Mesendoderm (in vitro differentiated cells): ENCODE results near the gene EIF6.
"Not testable (repeated sequence)": the region's sequence is repeated elsewhere in the genome, so short reads cannot be mapped to it uniquely, and the experiment has no call there.

Experiments used
- DNase-seq: peaks from one replicate; pipeline ENCODE4 v3.0.0; 2013
- H2AK5ac ChIP-seq: 2 replicates; pipeline ENCODE4 v1.6.1; 2013; ENCODE audit warnings: low read length, inconsistent platforms
- H2BK120ac ChIP-seq: 2 replicates; pipeline ENCODE4 v1.6.1; 2013; ENCODE audit warnings: low read depth, mild to moderate bottlenecking, low read length, moderate library complexity, mixed read lengths
- H2BK15ac ChIP-seq: replicated peaks from 2 replicates; pipeline ENCODE4 v1.6.1; 2013; ENCODE audit warnings: low read depth, mild to moderate bottlenecking, moderate library complexity
- H2BK5ac ChIP-seq: 2 replicates; pipeline ENCODE4 v1.6.1; 2013; ENCODE audit warnings: low read length, inconsistent platforms
- H3K18ac ChIP-seq: 2 replicates; pipeline ENCODE4 v1.6.1; 2013; ENCODE audit warnings: mild to moderate bottlenecking, low read length, mixed read lengths
- H3K23ac ChIP-seq: one replicate; pipeline ENCODE4 v1.6.1; 2013; ENCODE audit warnings: low read length
- H3K27ac ChIP-seq: 2 replicates; pipeline ENCODE4 v1.5.1; 2013; ENCODE audit warnings: low read depth, mild to moderate bottlenecking, inconsistent platforms, low read length, moderate library complexity
- H3K27me3 ChIP-seq: 2 replicates; pipeline ENCODE4 v1.6.1; 2013; ENCODE audit warnings: low read length, control low read depth, mild to moderate bottlenecking, inconsistent platforms; ENCODE audit not compliant: insufficient read depth, poor library complexity
- H3K36me3 ChIP-seq: 2 replicates; pipeline ENCODE4 v1.6.1; 2013; ENCODE audit warnings: low read length, inconsistent platforms; ENCODE audit not compliant: control insufficient read depth, insufficient read depth
- H3K4ac ChIP-seq: one replicate; pipeline ENCODE4 v1.6.1; 2013; ENCODE audit warnings: low read depth, mild to moderate bottlenecking, low read length, moderate library complexity
- H3K4me1 ChIP-seq: 2 replicates; pipeline ENCODE4 v1.6.1; 2013; ENCODE audit warnings: low read depth, low read length, inconsistent platforms; ENCODE audit not compliant: control insufficient read depth
- H3K4me2 ChIP-seq: 2 replicates; pipeline ENCODE4 v1.6.1; 2013; ENCODE audit warnings: low read length
- H3K4me3 ChIP-seq: 2 replicates; pipeline ENCODE4 v1.5.1; 2013; ENCODE audit warnings: mild to moderate bottlenecking, low read length
- H3K56ac ChIP-seq: one replicate; pipeline ENCODE4 v1.6.1; 2013; ENCODE audit warnings: low read length
- H3K79me1 ChIP-seq: 2 replicates; pipeline ENCODE4 v1.6.1; 2013; ENCODE audit warnings: low read length, inconsistent platforms
- H3K79me2 ChIP-seq: 2 replicates; pipeline ENCODE4 v1.6.1; 2013; ENCODE audit warnings: mild to moderate bottlenecking, low read length; ENCODE audit not compliant: control insufficient read depth, insufficient read depth
- H3K9ac ChIP-seq: 2 replicates; pipeline ENCODE4 v1.6.1; 2013; ENCODE audit warnings: low read length, inconsistent platforms
- H4K5ac ChIP-seq: one replicate; pipeline ENCODE4 v1.6.1; 2013; ENCODE audit warnings: low read length
- H4K8ac ChIP-seq: one replicate; pipeline ENCODE4 v1.6.1; 2013; ENCODE audit warnings: low read depth, mild to moderate bottlenecking, control low read depth, low read length, moderate library complexity
- WGBS: extraction: QIAGEN DNeasy Blood & Tissue Kit; methylation state at CpG from one replicate; pipeline ENCODE4 v1.1.7; 2013; ENCODE audit warnings: low lambda C conversion rate, missing lambda C conversion rate; ENCODE audit not compliant: insufficient coverage; ENCODE audit errors: extremely low coverage; 5-methylcytosine and 5-hydroxymethylcytosine counted together

EIF6 gene

GRCh38 chr20:35253010-35253409 lies 31.6 kb downstream of the EIF6 start:
- H3K4me3 ChIP-seq, result no peak overlapping the region
- H3K4me1 ChIP-seq, result no peaks in the 10 kb centered on the region

GRCh38 chr20:35252598-35252997 lies 32.0 kb downstream of the EIF6 start:
- H3K9ac ChIP-seq, H2BK5ac ChIP-seq: not testable (repeated sequence)
- no CpG with 5 or more reads among the region's 2 CpGs for WGBS

More at GRCh38 chr20:35253010-35253409, 31.6 kb downstream of the EIF6 start:
- Histone ChIP-seq H2BK15ac (no peak overlapping the region), H3K56ac (no peak overlapping the region), H3K27ac (no peak overlapping the region), H2AK5ac (no peak overlapping the region), H3K18ac (no peak overlapping the region), H3K79me2 (no peaks in the 10 kb centered on the region), H3K9ac (no peak overlapping the region), H3K79me1 (no peaks in the 10 kb centered on the region), H3K23ac (no peak overlapping the region), H4K8ac (no peak overlapping the region), H3K36me3 (no peaks in the 10 kb centered on the region), H2BK120ac (no peak overlapping the region), H4K5ac (no peak overlapping the region), H3K4ac (no peak overlapping the region), H3K27me3 (no peaks in the 10 kb centered on the region), H2BK5ac (no peak overlapping the region), H3K4me2 (no peak overlapping the region)
- WGBS, result no CpG with 5 or more reads among the region's 3 CpGs
- no peak for DNase-seq

GRCh38 chr20:35252037-35252461 lies 32.5 kb downstream of the EIF6 start:
- H2BK5ac ChIP-seq, result no peak overlapping the region
- H2AK5ac ChIP-seq, result no peak overlapping the region
- H3K4me1 ChIP-seq, result no peaks in the 10 kb centered on the region
- no peaks in the 10 kb centered on the region for H3K79me1 ChIP-seq
- no peaks in the 10 kb centered on the region for H3K36me3 ChIP-seq
- no peak overlapping the region for H3K23ac ChIP-seq
- no peak overlapping the region for H3K56ac ChIP-seq
- WGBS, result no CpG with 5 or more reads among the region's 2 CpGs
- H3K4me2 ChIP-seq, result no peak overlapping the region
- no peak overlapping the region for H3K4me3 ChIP-seq
- H4K5ac ChIP-seq, result no peak overlapping the region
- H3K4ac ChIP-seq, result no peak overlapping the region
- H3K27me3 ChIP-seq, result no peaks in the 10 kb centered on the region
- no peak overlapping the region for H3K18ac ChIP-seq
- no peaks in the 10 kb centered on the region for H3K79me2 ChIP-seq
- H3K9ac ChIP-seq, result no peak overlapping the region
- DNase-seq, result no peak
- H2BK15ac ChIP-seq, result no peak overlapping the region
- no peak overlapping the region for H4K8ac ChIP-seq
- no peak overlapping the region for H3K27ac ChIP-seq
- no peak overlapping the region for H2BK120ac ChIP-seq

More at GRCh38 chr20:35252598-35252997, 32.0 kb downstream of the EIF6 start:
- H3K4me2 ChIP-seq, H3K4ac ChIP-seq, H4K5ac ChIP-seq, DNase-seq, H3K18ac ChIP-seq, H3K4me3 ChIP-seq, H2AK5ac ChIP-seq, H3K27ac ChIP-seq, H3K56ac ChIP-seq, H3K23ac ChIP-seq, H2BK120ac ChIP-seq, H4K8ac ChIP-seq, H3K79me1 ChIP-seq, H3K79me2 ChIP-seq, H3K27me3 ChIP-seq, H3K4me1 ChIP-seq, H2BK15ac ChIP-seq, H3K36me3 ChIP-seq: not testable (repeated sequence)

GRCh38 chr20:35251613-35251940 lies 33.0 kb downstream of the EIF6 start:
- Histone ChIP-seq H2BK120ac (no peak overlapping the region), H4K5ac (no peak overlapping the region), H2BK15ac (no peak overlapping the region), H2BK5ac (no peak overlapping the region), H3K4me3 (no peak overlapping the region), H3K4ac (no peak overlapping the region), H3K36me3 (no peaks in the 10 kb centered on the region), H3K18ac (no peak overlapping the region), H3K23ac (no peak overlapping the region), H3K9ac (no peak overlapping the region), H3K4me2 (no peak overlapping the region), H3K79me2 (no peaks in the 10 kb centered on the region), H3K27me3 (no peaks in the 10 kb centered on the region), H4K8ac (no peak overlapping the region), H3K27ac (no peak overlapping the region), H3K56ac (no peak overlapping the region), H3K4me1 (no peaks in the 10 kb centered on the region), H3K79me1 (no peaks in the 10 kb centered on the region), H2AK5ac (no peak overlapping the region)
- DNase-seq, result no peak
- WGBS, result no CpG with 5 or more reads among the region's 2 CpGs

- Histone ChIP-seq H3K4me2 (no peak overlapping the region), H3K4ac (no peak overlapping the region), H4K5ac (no peak overlapping the region), H3K27me3 (no peaks in the 10 kb centered on the region), H3K9ac (no peak overlapping the region), H2BK15ac (no peak overlapping the region), H3K79me1 (no peaks in the 10 kb centered on the region), H3K18ac (no peak overlapping the region), H2AK5ac (no peak overlapping the region), H3K23ac (no peak overlapping the region), H3K79me2 (no peaks in the 10 kb centered on the region), H3K36me3 (no peaks in the 10 kb centered on the region), H3K56ac (no peak overlapping the region), H2BK120ac (no peak overlapping the region), H2BK5ac (no peak overlapping the region), H3K4me1 (no peaks in the 10 kb centered on the region), H3K4me3 (no peak overlapping the region), H3K27ac (no peak overlapping the region), H4K8ac (no peak overlapping the region)
- no CpG with 5 or more reads among the region's 9 CpGs for WGBS
- no peak for DNase-seq
Measured at GRCh38 chr20:35248641-35249475, 35.7 kb downstream of the EIF6 start.

- no peak for DNase-seq
- no peak overlapping the region for H3K4ac ChIP-seq
- no CpG with 5 or more reads among the region's 12 CpGs for WGBS
Measured at GRCh38 chr20:35246723-35247122, 37.8 kb downstream of the EIF6 start.

More at GRCh38 chr20:35246723-35247122, 37.8 kb downstream of the EIF6 start:
- no peak overlapping the region for H3K9ac ChIP-seq
- no peaks in the 10 kb centered on the region for H3K4me1 ChIP-seq
- H2BK120ac ChIP-seq, result no peak overlapping the region
- H3K56ac ChIP-seq, result no peak overlapping the region
- H3K18ac ChIP-seq, result no peak overlapping the region
- no peak overlapping the region for H3K23ac ChIP-seq
- no peak overlapping the region for H3K27ac ChIP-seq
- H3K79me1 ChIP-seq, result no peaks in the 10 kb centered on the region
- H2BK15ac ChIP-seq, result no peak overlapping the region
- no peak overlapping the region for H2BK5ac ChIP-seq
- no peak overlapping the region for H2AK5ac ChIP-seq
- no peaks in the 10 kb centered on the region for H3K79me2 ChIP-seq
- no peak overlapping the region for H3K4me3 ChIP-seq
- no peaks in the 10 kb centered on the region for H3K36me3 ChIP-seq
- no peaks in the 10 kb centered on the region for H3K27me3 ChIP-seq
- H4K8ac ChIP-seq, result no peak overlapping the region
- H3K4me2 ChIP-seq, result no peak overlapping the region
- H4K5ac ChIP-seq, result no peak overlapping the region
